Effector memory CD8-positive, alpha-beta T cell (primary cell): Measurements from ENCODE around the gene OTOF.
"Not testable (repeated sequence)": the region's sequence is repeated elsewhere in the genome, so short reads cannot be mapped to it uniquely, and the experiment has no call there.

Experiments used
- ATAC-seq: fragments of 150-1000 bp; cut with Tn5 transposase; replicated peaks from 2 replicates; pipeline ENCODE4 v1.10.0; 2021; ENCODE audit warnings: mild to moderate bottlenecking, moderate library complexity
- DNase-seq, 3 experiments: peaks; one replicate each; pipeline ENCODE4 v3.0.0; 2021
- H3K27ac Mint-ChIP-seq, 2 donors: one replicate each; pipeline ENCODE4 v1.8.0; 2022; ENCODE audit warnings: mild to moderate bottlenecking in 2 of 2, mixed read lengths in 2 of 2, moderate library complexity in 2 of 2
- H3K27me3 Mint-ChIP-seq, 2 donors: one replicate each; pipeline ENCODE4 v1.8.0; 2022; ENCODE audit warnings: mixed read lengths in 2 of 2
- H3K36me3 Mint-ChIP-seq: one replicate; pipeline ENCODE4 v1.8.0; 2022; ENCODE audit warnings: mild to moderate bottlenecking, moderate library complexity, mixed read lengths; ENCODE audit not compliant: insufficient read depth
- H3K4me1 Mint-ChIP-seq, 2 donors: one replicate each; pipeline ENCODE4 v1.8.0; 2022; ENCODE audit warnings: low read depth in 2 of 2, mixed read lengths in 2 of 2
- H3K4me3 Mint-ChIP-seq, 2 donors: one replicate each; pipeline ENCODE4 v1.8.0; 2022; ENCODE audit warnings: mild to moderate bottlenecking in 2 of 2, mixed read lengths in 2 of 2, moderate library complexity in 2 of 2
- H3K9me3 Mint-ChIP-seq, 2 donors: one replicate each; pipeline ENCODE4 v1.8.0; 2022; ENCODE audit warnings: mixed read lengths in 2 of 2

OTOF gene

GRCh38 chr2:26472821-26473655 lies 4.9 kb downstream of the OTOF start:
- peaks cover 4% of the 10 kb centered on the region for H3K36me3 Mint-ChIP-seq
- H3K27me3 Mint-ChIP-seq: no peaks in the 10 kb centered on the region
- ATAC-seq (no peak), DNase-seq (no peak)
- H3K27ac Mint-ChIP-seq: no peak overlapping the region
- peaks cover 0 to 15% of the 10 kb centered on the region in 2 donors for H3K9me3 Mint-ChIP-seq
- H3K4me3 Mint-ChIP-seq: no peak overlapping the region
- H3K4me1 Mint-ChIP-seq: peaks cover 4 to 5% of the 10 kb centered on the region in 2 donors

GRCh38 chr2:26471766-26472706 lies 5.9 kb downstream of the OTOF start:
- no peak for DNase-seq
- Mint-ChIP-seq H3K4me3 (no peak overlapping the region), H3K36me3 (peaks cover 4% of the 10 kb centered on the region), H3K9me3 (peaks cover 0 to 15% of the 10 kb centered on the region in 2 donors), H3K4me1 (no peaks in the 10 kb centered on the region), H3K27me3 (no peaks in the 10 kb centered on the region), H3K27ac (no peak overlapping the region)
- no peak for ATAC-seq

GRCh38 chr2:26471289-26471688 lies 6.6 kb downstream of the OTOF start:
- DNase-seq (no peak), ATAC-seq (no peak)
- H3K4me3 Mint-ChIP-seq: no peak overlapping the region
- H3K27me3 Mint-ChIP-seq: no peaks in the 10 kb centered on the region
- peaks cover 4% of the 10 kb centered on the region for H3K36me3 Mint-ChIP-seq
- peaks cover 0 to 15% of the 10 kb centered on the region in 2 donors for H3K9me3 Mint-ChIP-seq
- no peaks in the 10 kb centered on the region for H3K4me1 Mint-ChIP-seq
- no peak overlapping the region for H3K27ac Mint-ChIP-seq

- peaks cover 2% of the 10 kb centered on the region for H3K36me3 Mint-ChIP-seq
- H3K4me1 Mint-ChIP-seq: no peaks in the 10 kb centered on the region
- H3K27me3 Mint-ChIP-seq: no peaks in the 10 kb centered on the region
- H3K4me3 Mint-ChIP-seq: no peak overlapping the region
- DNase-seq: no peak
- H3K27ac Mint-ChIP-seq: no peak overlapping the region
- peaks cover 0 to 15% of the 10 kb centered on the region in 2 donors for H3K9me3 Mint-ChIP-seq
- ATAC-seq: no peak
Observed at GRCh38 chr2:26470601-26471260, 7.2 kb downstream of the OTOF start.

- Mint-ChIP-seq H3K27ac (no peak overlapping the region), H3K4me3 (no peak overlapping the region), H3K36me3 (no peaks in the 10 kb centered on the region), H3K4me1 (no peaks in the 10 kb centered on the region), H3K9me3 (peaks cover 0 to 15% of the 10 kb centered on the region in 2 donors), H3K27me3 (no peaks in the 10 kb centered on the region)
- DNase-seq: no peak
- ATAC-seq: no peak
Observed at GRCh38 chr2:26469955-26470354, 8.0 kb downstream of the OTOF start.

- Mint-ChIP-seq H3K27ac (no peak overlapping the region), H3K27me3 (no peaks in the 10 kb centered on the region), H3K4me1 (no peaks in the 10 kb centered on the region), H3K4me3 (no peak overlapping the region), H3K9me3 (peaks cover 0 to 15% of the 10 kb centered on the region in 2 donors), H3K36me3 (no peaks in the 10 kb centered on the region)
- ATAC-seq (no peak), DNase-seq (peak in 2 of 3 experiments; percentile 9 to 24)
Observed at GRCh38 chr2:26469092-26469710, 8.7 kb downstream of the OTOF start.

GRCh38 chr2:26468544-26468943 lies 9.4 kb downstream of the OTOF start:
- H3K27me3 Mint-ChIP-seq, H3K36me3 Mint-ChIP-seq, H3K4me3 Mint-ChIP-seq, H3K27ac Mint-ChIP-seq, ATAC-seq, DNase-seq, H3K4me1 Mint-ChIP-seq: not testable (repeated sequence)
- H3K9me3 Mint-ChIP-seq: peaks cover 0 to 15% of the 10 kb centered on the region in 2 donors

GRCh38 chr2:26466662-26467310 lies 11.1 kb downstream of the OTOF start:
- ATAC-seq (no peak), DNase-seq (no peak)
- Mint-ChIP-seq H3K4me1 (no peaks in the 10 kb centered on the region), H3K4me3 (no peak overlapping the region), H3K27me3 (no peaks in the 10 kb centered on the region), H3K27ac (no peak overlapping the region), H3K36me3 (no peaks in the 10 kb centered on the region), H3K9me3 (peaks cover 0 to 11% of the 10 kb centered on the region in 2 donors)

GRCh38 chr2:26465981-26466471 lies 11.9 kb downstream of the OTOF start:
- H3K36me3 Mint-ChIP-seq: no peaks in the 10 kb centered on the region
- no peaks in the 10 kb centered on the region for H3K27me3 Mint-ChIP-seq
- H3K9me3 Mint-ChIP-seq: peaks cover 0 to 9% of the 10 kb centered on the region in 2 donors
- ATAC-seq (no peak), DNase-seq (no peak)
- no peak overlapping the region for H3K27ac Mint-ChIP-seq
- H3K4me3 Mint-ChIP-seq: no peak overlapping the region
- H3K4me1 Mint-ChIP-seq: no peaks in the 10 kb centered on the region

GRCh38 chr2:26465266-26465925 lies 12.5 kb downstream of the OTOF start:
- DNase-seq (no peak), ATAC-seq (no peak)
- peaks cover 0 to 8% of the 10 kb centered on the region in 2 donors for H3K9me3 Mint-ChIP-seq
- H3K27me3 Mint-ChIP-seq: no peaks in the 10 kb centered on the region
- no peak overlapping the region for H3K4me3 Mint-ChIP-seq
- H3K27ac Mint-ChIP-seq: no peak overlapping the region
- no peaks in the 10 kb centered on the region for H3K4me1 Mint-ChIP-seq
- no peaks in the 10 kb centered on the region for H3K36me3 Mint-ChIP-seq

- Mint-ChIP-seq H3K27ac (no peak overlapping the region), H3K27me3 (no peaks in the 10 kb centered on the region), H3K4me1 (no peaks in the 10 kb centered on the region), H3K36me3 (no peaks in the 10 kb centered on the region), H3K9me3 (peaks cover 0 to under 1% of the 10 kb centered on the region in 2 donors), H3K4me3 (no peak overlapping the region)
- no peak for ATAC-seq
- DNase-seq: no peak
Observed at GRCh38 chr2:26464390-26465265, 13.3 kb downstream of the OTOF start.
